Suprapubic skin (tissue), 4 donors: ENCODE results near the gene TNNC1. TPM values are rescaled to one million over a fixed set of nuclear protein-coding genes. Genes with fewer than 3 reads are reported as not detected.

Experiments used
- DNase-seq, 2 donors: peaks; one replicate each; pipeline ENCODE4 v3.0.0-alpha.2; 2019; ENCODE audit warnings: low spot score in 2 of 2
- H3K27ac ChIP-seq: fragments of 200-600 bp; sonication (generic); one replicate; pipeline ENCODE4 v1.5.1; 2019
- H3K27me3 ChIP-seq: fragments of 200-600 bp; sonication (generic); one replicate; pipeline ENCODE4 v1.5.1; 2019
- H3K36me3 ChIP-seq: fragments of 200-600 bp; sonication (generic); one replicate; pipeline ENCODE4 v1.5.1; 2019
- H3K4me1 ChIP-seq: fragments of 200-600 bp; sonication (generic); one replicate; pipeline ENCODE4 v1.5.1; 2019
- H3K4me3 ChIP-seq: fragments of 200-600 bp; sonication (generic); one replicate; pipeline ENCODE4 v1.5.1; 2019; ENCODE audit warnings: mild to moderate bottlenecking
- H3K9me3 ChIP-seq: fragments of 200-600 bp; sonication (generic); one replicate; pipeline ENCODE4 v1.5.1; 2019
- EP300 ChIP-seq: sonication (generic); formaldehyde crosslinking; IDR thresholded peaks from one replicate; pipeline ENCODE4 v1.6.1; 2017; ENCODE audit warnings: antibody characterized with exemption
- POLR2A ChIP-seq, 2 donors: fragments of 450-650 bp; IDR thresholded peaks; one replicate each; pipeline ENCODE4 v1.6.1; 2017; ENCODE audit warnings: antibody characterized with exemption in 2 of 2, mild to moderate bottlenecking in 2 of 2, moderate library complexity in 2 of 2
- POLR2AphosphoS5 ChIP-seq, 3 donors: sonication (generic); formaldehyde crosslinking; IDR thresholded peaks; one replicate each; pipeline ENCODE4 v1.6.1; 2017; ENCODE audit warnings: antibody characterized with exemption in 3 of 3
- WGBS: methylation state at CpG from one replicate; pipeline ENCODE4 v1.1.5; 2018; 5-methylcytosine and 5-hydroxymethylcytosine counted together
- total RNA-seq, 4 donors: library from RNA; depleted of rRNA; stranded (reverse); fragments of >200 nt; gene quantifications; one replicate each; pipeline ENCODE4 v1.1.0, GENCODE V29; 2016
- TF ChIP-seq, protein P1 (sequence below), 2 donors: fragments of 200-600 bp in 1 of 2; fragments of 450-650 bp in 1 of 2; sonication (generic) in 1 of 2; IDR thresholded peaks; one replicate each; pipeline ENCODE4 v1.5.1; 2016 to 2019; ENCODE audit warnings: antibody characterized with exemption in 2 of 2, mild to moderate bottlenecking in 1 of 2, moderate library complexity in 1 of 2

The TNNC1 gene
- total RNA-seq, 4 donors from 2014 or later: 1.4 to 15.9 (median 8.4) TPM

- no peaks in the 10 kb centered on the region for H3K9me3 ChIP-seq
- no CpG with 5 or more reads among the region's 18 CpGs for WGBS
Observed at GRCh38 chr3:52489453-52489852, 35.6 kb upstream of the TNNC1 start.

GRCh38 chr3:52488746-52489145 is 34.9 kb upstream of the TNNC1 start:
- TF ChIP-seq POLR2AphosphoS5 (IDR thresholded peaks at IDR 0.05) (no peak), EP300 (no peak), POLR2A (IDR thresholded peaks at IDR 0.05) (no peak)
- TF ChIP-seq, protein P1, sequence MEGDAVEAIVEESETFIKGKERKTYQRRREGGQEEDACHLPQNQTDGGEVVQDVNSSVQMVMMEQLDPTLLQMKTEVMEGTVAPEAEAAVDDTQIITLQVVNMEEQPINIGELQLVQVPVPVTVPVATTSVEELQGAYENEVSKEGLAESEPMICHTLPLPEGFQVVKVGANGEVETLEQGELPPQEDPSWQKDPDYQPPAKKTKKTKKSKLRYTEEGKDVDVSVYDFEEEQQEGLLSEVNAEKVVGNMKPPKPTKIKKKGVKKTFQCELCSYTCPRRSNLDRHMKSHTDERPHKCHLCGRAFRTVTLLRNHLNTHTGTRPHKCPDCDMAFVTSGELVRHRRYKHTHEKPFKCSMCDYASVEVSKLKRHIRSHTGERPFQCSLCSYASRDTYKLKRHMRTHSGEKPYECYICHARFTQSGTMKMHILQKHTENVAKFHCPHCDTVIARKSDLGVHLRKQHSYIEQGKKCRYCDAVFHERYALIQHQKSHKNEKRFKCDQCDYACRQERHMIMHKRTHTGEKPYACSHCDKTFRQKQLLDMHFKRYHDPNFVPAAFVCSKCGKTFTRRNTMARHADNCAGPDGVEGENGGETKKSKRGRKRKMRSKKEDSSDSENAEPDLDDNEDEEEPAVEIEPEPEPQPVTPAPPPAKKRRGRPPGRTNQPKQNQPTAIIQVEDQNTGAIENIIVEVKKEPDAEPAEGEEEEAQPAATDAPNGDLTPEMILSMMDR (IDR thresholded peaks at IDR 0.05): no peak
- Histone ChIP-seq H3K36me3 (peaks cover 87% of the 10 kb centered on the region), H3K4me1 (peaks cover 32% of the 10 kb centered on the region), H3K27me3 (no peaks in the 10 kb centered on the region), H3K27ac (no peak overlapping the region), H3K9me3 (no peaks in the 10 kb centered on the region), H3K4me3 (no peak overlapping the region)
- no CpG with 5 or more reads among the region's 3 CpGs for WGBS
- DNase-seq: no peak

More at GRCh38 chr3:52489453-52489852, 35.6 kb upstream of the TNNC1 start:
- Histone ChIP-seq H3K36me3 (peaks cover 87% of the 10 kb centered on the region), H3K27ac (no peak overlapping the region), H3K27me3 (no peaks in the 10 kb centered on the region), H3K4me1 (peaks cover 30% of the 10 kb centered on the region), H3K4me3 (no peak overlapping the region)
- DNase-seq: no peak
- no peak for TF ChIP-seq POLR2AphosphoS5 (IDR thresholded peaks at IDR 0.05)
- TF ChIP-seq EP300: no peak
- TF ChIP-seq, protein P1 (IDR thresholded peaks at IDR 0.05): no peak
- TF ChIP-seq POLR2A (IDR thresholded peaks at IDR 0.05): no peak

DNA sequence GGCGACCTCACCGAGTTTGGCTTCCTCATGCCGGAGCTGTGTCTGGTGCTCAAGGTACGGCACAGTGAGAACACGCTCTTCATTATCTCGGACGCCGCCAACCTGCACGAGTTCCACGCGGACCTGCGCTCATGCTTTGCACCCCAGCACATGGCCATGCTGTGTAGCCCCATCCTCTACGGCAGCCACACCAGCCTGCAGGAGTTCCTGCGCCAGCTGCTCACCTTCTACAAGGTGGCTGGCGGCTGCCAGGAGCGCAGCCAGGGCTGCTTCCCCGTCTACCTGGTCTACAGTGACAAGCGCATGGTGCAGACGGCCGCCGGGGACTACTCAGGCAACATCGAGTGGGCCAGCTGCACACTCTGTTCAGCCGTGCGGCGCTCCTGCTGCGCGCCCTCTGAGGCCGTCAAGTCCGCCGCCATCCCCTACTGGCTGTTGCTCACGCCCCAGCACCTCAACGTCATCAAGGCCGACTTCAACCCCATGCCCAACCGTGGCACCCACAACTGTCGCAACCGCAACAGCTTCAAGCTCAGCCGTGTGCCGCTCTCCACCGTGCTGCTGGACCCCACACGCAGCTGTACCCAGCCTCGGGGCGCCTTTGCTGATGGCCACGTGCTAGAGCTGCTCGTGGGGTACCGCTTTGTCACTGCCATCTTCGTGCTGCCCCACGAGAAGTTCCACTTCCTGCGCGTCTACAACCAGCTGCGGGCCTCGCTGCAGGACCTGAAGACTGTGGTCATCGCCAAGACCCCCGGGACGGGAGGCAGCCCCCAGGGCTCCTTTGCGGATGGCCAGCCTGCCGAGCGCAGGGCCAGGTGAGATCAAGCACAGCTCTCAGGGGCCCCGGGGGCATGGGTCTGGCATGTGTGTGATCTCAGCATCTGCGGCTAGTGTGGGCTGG is 34.2 kb upstream of the TNNC1 start:
- DNase-seq: no peak
- Histone ChIP-seq H3K27ac (no peak overlapping the region), H3K9me3 (no peaks in the 10 kb centered on the region), H3K36me3 (peaks cover 82% of the 10 kb centered on the region), H3K27me3 (no peaks in the 10 kb centered on the region), H3K4me1 (peaks cover 38% of the 10 kb centered on the region), H3K4me3 (no peak overlapping the region)
- 96% methylated on average over 38 of the region's 59 CpGs for WGBS
- TF ChIP-seq, protein P1 (IDR thresholded peaks at IDR 0.05): no peak
- TF ChIP-seq POLR2A (IDR thresholded peaks at IDR 0.05) (no peak), EP300 (no peak), POLR2AphosphoS5 (IDR thresholded peaks at IDR 0.05) (no peak)

GRCh38 chr3:52487050-52487787 is 33.4 kb upstream of the TNNC1 start:
- Histone ChIP-seq H3K4me3 (no peak overlapping the region), H3K4me1 (peaks cover 42% of the 10 kb centered on the region), H3K27me3 (no peaks in the 10 kb centered on the region), H3K9me3 (no peaks in the 10 kb centered on the region), H3K27ac (no peak overlapping the region), H3K36me3 (peaks cover 80% of the 10 kb centered on the region)
- DNase-seq: no peak
- TF ChIP-seq POLR2AphosphoS5 (IDR thresholded peaks at IDR 0.05) (no peak), POLR2A (IDR thresholded peaks at IDR 0.05) (no peak), EP300 (no peak)
- TF ChIP-seq, protein P1 (IDR thresholded peaks at IDR 0.05): no peak
- WGBS: 92% methylated on average over 29 of the region's 31 CpGs
